Endothelial cell of umbilical vein (primary cell): ENCODE measurements around the gene CNKSR2. TPM values are rescaled to one million over a fixed set of nuclear protein-coding genes. Genes with fewer than 3 reads are reported as not detected.

Source experiments
- BruUV-seq: library from RNA; stranded (reverse); fragments of 400-500 nt; replicated peaks from 2 replicates; lab custom pipeline; 2021; lab: Mats Ljungman, UMichigan
- CTCF ChIA-PET: fragments of 300-600, 350-600 bp; sonication (Branson Sonifier 250); formaldehyde crosslinking; loops from one replicate; lab custom pipeline; 2021; ENCODE audit warnings: antibody characterized with exemption, inconsistent platforms; lab: Charles Lee
- POLR2A ChIA-PET: fragments of 300-600, 350-600 bp; sonication (Branson Sonifier 250); formaldehyde crosslinking; loops from one replicate; lab custom pipeline; 2021; ENCODE audit warnings: antibody characterized with exemption, inconsistent platforms; lab: Charles Lee
- DNase-seq: peaks from one replicate; pipeline ENCODE4 v3.0.0-alpha.2; 2011; ENCODE audit warnings: low read depth, low spot score
- FAIRE-seq: peaks from 2 replicates; lab custom pipeline; 2011; peaks lifted over from hg19 to GRCh38; lab: Jason Lieb, UNC
- H2AFZ ChIP-seq: 2 replicates; pipeline ENCODE4 v1.6.0; 2012; ENCODE audit warnings: low read depth, low read length, control low read depth, inconsistent platforms
- H3K27ac ChIP-seq: 2 replicates; pipeline ENCODE4 v1.5.1; 2011; ENCODE audit warnings: low read depth, mild to moderate bottlenecking, control low read depth, low read length, moderate library complexity; ENCODE audit not compliant: insufficient read depth
- H3K27me3 ChIP-seq, 2 experiments: 2 replicates each; pipeline versions ENCODE4 v1.6.0 to v1.6.1; 2011; ENCODE audit warnings: low read length in 2 of 2, mixed read lengths in 1 of 2; ENCODE audit not compliant: control insufficient read depth in 2 of 2, insufficient read depth in 2 of 2
- H3K36me3 ChIP-seq, 2 experiments: 2 replicates in 1 of 2; 3 replicates in 1 of 2; pipeline ENCODE4 v1.5.1; 2011; ENCODE audit warnings: low read length in 2 of 2, mild to moderate bottlenecking in 1 of 2, moderate library complexity in 1 of 2; ENCODE audit not compliant: control insufficient read depth in 2 of 2, insufficient read depth in 2 of 2; ENCODE audit errors: extremely low read depth in 1 of 2
- H3K4me1 ChIP-seq: 3 replicates; pipeline ENCODE4 v1.5.1; 2011; ENCODE audit warnings: mild to moderate bottlenecking, low read length; ENCODE audit not compliant: control insufficient read depth, insufficient read depth; ENCODE audit errors: extremely low read depth
- H3K4me2 ChIP-seq: 2 replicates; pipeline ENCODE4 v1.6.1; 2011; ENCODE audit warnings: low read length, control low read depth, mixed read lengths; ENCODE audit not compliant: insufficient read depth
- H3K4me3 ChIP-seq, 3 experiments: fragments of 200-600 bp in 1 of 3; sonication (generic), shearing (Covaris generic) in 1 of 3; replicated peaks in 1 of 3; 2 replicates each; pipeline ENCODE4 v1.5.1; 2011 to 2016; ENCODE audit warnings: control low read depth in 3 of 3, low read length in 3 of 3, mild to moderate bottlenecking in 2 of 3, inconsistent platforms in 1 of 3, low read depth in 1 of 3, moderate library complexity in 1 of 3; ENCODE audit not compliant: insufficient read depth in 1 of 3
- H3K79me2 ChIP-seq: 2 replicates; pipeline ENCODE4 v1.6.0; 2012; ENCODE audit warnings: low read length, inconsistent platforms; ENCODE audit not compliant: control insufficient read depth, insufficient read depth
- H3K9ac ChIP-seq: replicated peaks from 2 replicates; pipeline ENCODE3; 2011; ENCODE audit warnings: low read length, control low read depth; ENCODE audit not compliant: insufficient read depth; ENCODE audit errors: extremely low read depth
- H3K9me1 ChIP-seq: replicated peaks from 3 replicates; pipeline ENCODE4 v1.6.0; 2011; ENCODE audit warnings: mild to moderate bottlenecking, low read length; ENCODE audit not compliant: control insufficient read depth, insufficient read depth; ENCODE audit errors: extremely low read depth
- H3K9me3 ChIP-seq: replicated peaks from 2 replicates; pipeline ENCODE4 v1.5.1; 2012; ENCODE audit warnings: low read length, inconsistent platforms; ENCODE audit not compliant: control insufficient read depth, insufficient read depth
- H4K20me1 ChIP-seq: replicated peaks from 2 replicates; pipeline ENCODE3; 2011; ENCODE audit warnings: mild to moderate bottlenecking, low read length; ENCODE audit not compliant: control insufficient read depth, insufficient read depth; ENCODE audit errors: extremely low read depth
- EZH2 ChIP-seq: IDR thresholded peaks from 2 replicates; pipeline ENCODE4 v1.6.1; 2012; ENCODE audit warnings: borderline replicate concordance, low read depth, mild to moderate bottlenecking, moderate library complexity, low read length, inconsistent platforms; ENCODE audit not compliant: severe bottlenecking
- FOS ChIP-seq: IDR thresholded peaks from 2 replicates; pipeline ENCODE4 v1.6.1; 2011; ENCODE audit warnings: mild to moderate bottlenecking, low read length, moderate library complexity, borderline replicate concordance; ENCODE audit not compliant: insufficient read depth
- GATA2 ChIP-seq: IDR thresholded peaks from 2 replicates; pipeline ENCODE4 v1.7.0; 2011; ENCODE audit warnings: low read depth, mild to moderate bottlenecking, moderate library complexity, mixed read lengths, low read length; ENCODE audit not compliant: insufficient read length, insufficient read depth
- JUN ChIP-seq: IDR thresholded peaks from 2 replicates; pipeline ENCODE4 v1.6.1; 2011; ENCODE audit warnings: borderline replicate concordance, low read depth; ENCODE audit not compliant: insufficient read length, insufficient read depth
- MYC ChIP-seq: IDR thresholded peaks from one replicate; pipeline ENCODE4 v1.6.1; 2011; ENCODE audit warnings: mild to moderate bottlenecking, low read depth, low read length
- POLR2A ChIP-seq: IDR thresholded peaks from 2 replicates; pipeline ENCODE4 v1.6.1; 2012; ENCODE audit warnings: low read depth, mild to moderate bottlenecking, control low read depth, low read length
- POLR2AphosphoS5 ChIP-seq: IDR thresholded peaks from 2 replicates; pipeline ENCODE4 v1.6.1; 2012; ENCODE audit warnings: low read depth, mild to moderate bottlenecking, control low read depth, low read length, moderate library complexity; ENCODE audit not compliant: insufficient read depth
- dilution Hi-C: fragments of 300-500 bp; cut with MboI; formaldehyde crosslinking; loops from one replicate; pipeline ENCODE4 v1.15.0; 2019; ENCODE audit warnings: low sequenced_read_pairs; ENCODE audit not compliant: extremely low pct_ligation_motif_present
- intact Hi-C: fragments of 100-400 bp; cut with micrococcal nuclease; formaldehyde crosslinking; loops from one replicate; pipeline ENCODE4 v1.10.0; 2022
- polyA plus RNA-seq, 4 experiments: library from polyadenylated mRNA; depleted of rRNA in 3 of 4; stranded (reverse) in 3 of 4; unstranded in 1 of 4; fragments of >200 nt; gene quantifications; 2 replicates each; pipeline versions ENCODE4 v1.2.1 to v1.2.3, GENCODE V29; 2011 to 2012; ENCODE audit warnings: missing spikeins in 1 of 4
- total RNA-seq: library from RNA; stranded (reverse); gene quantifications from 2 replicates; pipeline ENCODE4 v1.2.3, GENCODE V29; 2021
- TF ChIP-seq, protein P1 (sequence below): IDR thresholded peaks from 2 replicates; pipeline ENCODE4 v1.6.1; 2011; ENCODE audit not compliant: insufficient read depth, insufficient read length
- TF ChIP-seq, protein P2 (sequence below), 2 donors: IDR thresholded peaks; 1 replicate in 1 of 2; 2 replicates in 1 of 2; pipeline ENCODE4 v1.5.1; 2011; ENCODE audit warnings: low read length in 2 of 2, mild to moderate bottlenecking in 2 of 2, moderate library complexity in 2 of 2, control low read depth in 1 of 2, inconsistent platforms in 1 of 2, low read depth in 1 of 2; ENCODE audit not compliant: insufficient read depth in 1 of 2; ENCODE audit errors: extremely low read depth in 1 of 2

Gene CNKSR2
- total and polyA plus RNA-seq, 2 donors (not counting 3 experiments of a cell fraction or from before 2014, with no cell fraction given), result 0.13 TPM; not detected in 1

DNA sequence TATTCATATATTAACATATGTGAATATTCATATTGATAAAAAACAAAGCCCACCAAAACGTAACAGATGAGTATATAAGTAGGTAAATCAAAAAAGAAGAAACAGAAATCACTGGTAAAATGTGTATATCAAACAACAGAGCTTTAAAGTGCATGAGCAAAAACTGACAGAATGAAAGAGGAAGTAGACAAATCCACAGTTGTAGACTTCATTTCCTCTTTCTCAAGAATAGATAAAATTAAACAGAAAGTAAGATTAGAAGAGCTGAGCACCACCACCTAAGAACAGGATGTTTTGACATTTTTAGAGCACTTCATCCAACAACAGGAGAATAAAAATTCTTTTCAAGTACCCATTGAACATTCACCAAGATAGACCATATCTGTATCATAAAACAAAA lies 64.6 kb downstream of the CNKSR2 start:
- no peak overlapping the region for H3K27ac ChIP-seq
- no peak for FAIRE-seq
- no peaks in the 10 kb centered on the region for H3K79me2 ChIP-seq
- no peaks in the 10 kb centered on the region for H3K4me1 ChIP-seq
- intact Hi-C loops, result no loop called here
- dilution Hi-C loops, result no loop called here
- H4K20me1 ChIP-seq, result no peaks in the 10 kb centered on the region
- ChIA-PET POLR2A (no interaction called here), CTCF (interaction anchor here (1.4 kb wide), 1 partner anchor 10 kb away, joined by 3 read pairs; no protein-coding TSS in a partner anchor)
- H3K9ac ChIP-seq, result no peak overlapping the region
- H3K9me3 ChIP-seq, result no peaks in the 10 kb centered on the region
- H3K36me3 ChIP-seq, result no peaks in the 10 kb centered on the region
- H3K4me3 ChIP-seq, result no peak overlapping the region
- no peaks in the 10 kb centered on the region for H3K9me1 ChIP-seq
- no peak overlapping the region for H2AFZ ChIP-seq
- TF ChIP-seq JUN (no peak), MYC (no peak), EZH2 (no peak), GATA2 (no peak), POLR2A (no peak), POLR2AphosphoS5 (no peak), FOS (no peak)
- TF ChIP-seq, protein P1, sequence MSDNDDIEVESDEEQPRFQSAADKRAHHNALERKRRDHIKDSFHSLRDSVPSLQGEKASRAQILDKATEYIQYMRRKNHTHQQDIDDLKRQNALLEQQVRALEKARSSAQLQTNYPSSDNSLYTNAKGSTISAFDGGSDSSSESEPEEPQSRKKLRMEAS, result no peak
- TF ChIP-seq, protein P2, sequence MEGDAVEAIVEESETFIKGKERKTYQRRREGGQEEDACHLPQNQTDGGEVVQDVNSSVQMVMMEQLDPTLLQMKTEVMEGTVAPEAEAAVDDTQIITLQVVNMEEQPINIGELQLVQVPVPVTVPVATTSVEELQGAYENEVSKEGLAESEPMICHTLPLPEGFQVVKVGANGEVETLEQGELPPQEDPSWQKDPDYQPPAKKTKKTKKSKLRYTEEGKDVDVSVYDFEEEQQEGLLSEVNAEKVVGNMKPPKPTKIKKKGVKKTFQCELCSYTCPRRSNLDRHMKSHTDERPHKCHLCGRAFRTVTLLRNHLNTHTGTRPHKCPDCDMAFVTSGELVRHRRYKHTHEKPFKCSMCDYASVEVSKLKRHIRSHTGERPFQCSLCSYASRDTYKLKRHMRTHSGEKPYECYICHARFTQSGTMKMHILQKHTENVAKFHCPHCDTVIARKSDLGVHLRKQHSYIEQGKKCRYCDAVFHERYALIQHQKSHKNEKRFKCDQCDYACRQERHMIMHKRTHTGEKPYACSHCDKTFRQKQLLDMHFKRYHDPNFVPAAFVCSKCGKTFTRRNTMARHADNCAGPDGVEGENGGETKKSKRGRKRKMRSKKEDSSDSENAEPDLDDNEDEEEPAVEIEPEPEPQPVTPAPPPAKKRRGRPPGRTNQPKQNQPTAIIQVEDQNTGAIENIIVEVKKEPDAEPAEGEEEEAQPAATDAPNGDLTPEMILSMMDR (IDR thresholded peaks at IDR 0.05; ENCODE audit: extremely low read depth in 1 of 2, insufficient read depth in 1 of 2, low read depth in 1 of 2, low read length in 2 of 2), result no peak
- no TSS peak for BruUV-seq
- H3K4me2 ChIP-seq, result no peak overlapping the region
- DNase-seq, result no peak
- no peaks in the 10 kb centered on the region for H3K27me3 ChIP-seq
